ENCODE data around the gene MPV17L.
"Not testable (repeated sequence)": the region's sequence is repeated elsewhere in the genome, so short reads cannot be mapped to it uniquely, and the experiment has no call there.

Gene MPV17L

DNA sequence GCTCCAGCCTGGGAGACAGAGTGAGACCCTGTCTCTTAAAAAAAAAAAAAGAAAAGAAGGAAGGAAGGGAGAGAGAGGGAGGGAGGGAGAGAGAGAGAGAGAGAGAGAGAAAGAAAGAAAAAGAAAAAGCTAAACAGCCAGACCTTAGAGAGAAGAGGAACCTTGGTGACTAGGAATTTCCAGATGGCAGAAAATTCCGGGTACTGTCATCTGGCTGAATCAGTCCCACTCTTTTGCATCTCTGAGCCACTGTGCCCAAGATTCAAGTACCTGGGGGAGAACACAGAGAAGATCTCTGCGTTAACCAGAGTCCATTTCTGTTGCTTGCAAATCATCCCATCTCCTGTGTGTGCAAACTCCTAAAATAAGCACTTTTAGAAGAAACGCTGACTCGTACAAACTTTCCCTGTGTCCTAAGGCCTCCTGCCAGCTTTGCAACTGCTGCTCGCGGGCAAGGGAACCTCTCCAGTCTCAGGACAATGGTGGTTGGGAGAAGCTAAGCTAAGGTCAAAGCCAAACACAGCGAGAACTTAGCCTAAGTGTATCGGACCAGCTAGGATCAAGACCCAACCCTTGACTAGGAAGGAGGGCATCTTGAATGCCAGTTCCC, 56.8 kb downstream of the MPV17L start:
- no peak for DNase-seq (ENCODE audit: low read depth)

DNA sequence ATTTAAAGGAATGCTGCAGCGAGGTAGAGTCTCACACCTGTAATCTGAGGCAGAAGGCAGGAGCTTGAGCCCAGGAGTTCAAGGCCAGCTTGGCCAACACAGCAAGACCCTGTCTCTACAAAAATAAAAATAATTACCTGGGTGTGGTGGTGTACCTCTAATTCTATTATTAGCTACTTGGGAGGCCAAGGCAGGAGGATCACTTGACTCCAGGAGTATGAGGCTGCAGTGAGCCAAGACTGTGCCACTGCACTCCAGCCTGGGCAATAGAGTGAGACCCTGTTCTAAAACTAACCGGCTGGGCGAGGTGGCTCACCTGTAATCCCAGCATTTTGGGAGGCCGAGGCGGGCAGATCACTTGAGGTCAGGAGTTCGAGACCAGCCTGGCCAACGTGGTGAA, 57.7 kb downstream of the MPV17L start:
- DNase-seq (ENCODE audit: low read depth) = not testable (repeated sequence)

GRCh38 chr16:15454933-15455332, 59.4 kb downstream of the MPV17L start:
- DNase-seq (ENCODE audit: low read depth) = not testable (repeated sequence)

- DNase-seq (ENCODE audit: low read depth) = no peak
These were observed 61.8 kb downstream of the MPV17L start for GRCh38 chr16:15457400-15457799.

DNA sequence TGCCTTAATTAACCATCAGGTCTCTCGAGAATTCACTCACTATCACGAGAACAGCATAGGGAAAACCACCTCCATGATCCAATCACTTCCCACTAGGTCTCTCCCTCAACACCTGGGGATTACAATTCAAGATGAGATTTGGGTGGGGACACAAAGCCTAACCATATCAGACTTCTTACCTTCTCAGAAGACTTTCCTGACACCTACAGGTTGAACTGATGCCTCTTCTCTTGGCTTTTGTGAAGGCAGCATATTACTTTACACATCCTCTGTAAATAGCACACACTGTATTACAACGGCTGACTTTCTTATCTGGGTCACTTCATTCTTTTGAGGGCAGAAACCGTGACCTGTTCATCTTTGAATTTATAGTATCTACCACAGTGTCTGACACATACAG, 62.4 kb downstream of the MPV17L start:
- DNase-seq (ENCODE audit: low read depth) = no peak

GRCh38 chr16:15459791-15460190, 64.2 kb downstream of the MPV17L start:
- no peak for DNase-seq (ENCODE audit: low read depth)

- DNase-seq (ENCODE audit: low read depth) = no peak
These were observed 65.0 kb downstream of the MPV17L start for GRCh38 chr16:15460601-15461000.

GRCh38 chr16:15461376-15461775, 65.8 kb downstream of the MPV17L start:
- DNase-seq (ENCODE audit: low read depth) = no peak
